Measurements from ENCODE around the gene SLC6A19.

SLC6A19 gene

GRCh38 chr5:1185629-1186350 lies 15.6 kb upstream of the SLC6A19 start:
- H3K4me3 ChIP-seq (ENCODE audit: low read depth, low read length), result no peak overlapping the region
- no peak for TF ChIP-seq CTCF (IDR thresholded peaks at IDR 0.05; ENCODE audit: low read depth, low read length)

GRCh38 chr5:1186351-1187233 lies 14.8 kb upstream of the SLC6A19 start:
- TF ChIP-seq CTCF (IDR thresholded peaks at IDR 0.05; ENCODE audit: low read depth, low read length), result no peak
- H3K4me3 ChIP-seq (ENCODE audit: low read depth, low read length), result no peak overlapping the region

GRCh38 chr5:1187234-1187949 lies 14.0 kb upstream of the SLC6A19 start:
- TF ChIP-seq CTCF (IDR thresholded peaks at IDR 0.05; ENCODE audit: low read depth, low read length), result no peak
- H3K4me3 ChIP-seq (ENCODE audit: low read depth, low read length), result no peak overlapping the region

- no peak overlapping the region for H3K4me3 ChIP-seq (ENCODE audit: low read depth, low read length)
- no peak for TF ChIP-seq CTCF (IDR thresholded peaks at IDR 0.05; ENCODE audit: low read depth, low read length)
Observed at GRCh38 chr5:1187950-1188334, 13.5 kb upstream of the SLC6A19 start.

- no peak for TF ChIP-seq CTCF (IDR thresholded peaks at IDR 0.05; ENCODE audit: low read depth, low read length)
- no peak overlapping the region for H3K4me3 ChIP-seq (ENCODE audit: low read depth, low read length)
Observed at GRCh38 chr5:1188464-1188863, 12.9 kb upstream of the SLC6A19 start.

GRCh38 chr5:1189269-1189668 lies 12.1 kb upstream of the SLC6A19 start:
- TF ChIP-seq CTCF (IDR thresholded peaks at IDR 0.05; ENCODE audit: low read depth, low read length), result no peak
- H3K4me3 ChIP-seq (ENCODE audit: low read depth, low read length), result no peak overlapping the region

Data from WI38 (cell line).